Calu3 (cell line): ENCODE measurements around the gene LEMD2. TPM values are rescaled to one million over a fixed set of nuclear protein-coding genes. Genes with fewer than 3 reads are reported as not detected.

ENCODE experiments used
- BruUV-seq: library from RNA; stranded (reverse); fragments of 400-500 nt; replicated peaks from 2 replicates; lab custom pipeline; 2021; lab: Mats Ljungman, UMichigan
- CTCF ChIA-PET: fragments of 300-600 bp; sonication (Branson Sonifier 250); formaldehyde crosslinking; loops from one replicate; lab custom pipeline; 2022; ENCODE audit warnings: antibody characterized with exemption; lab: Charles Lee
- DNase-seq: peaks from one replicate; pipeline ENCODE4 v3.0.0; 2022
- H3K27ac Mint-ChIP-seq: one replicate; pipeline ENCODE4 v1.8.0; 2022; ENCODE audit warnings: mixed read lengths; ENCODE audit not compliant: unreplicated experiment
- H3K27me3 Mint-ChIP-seq: one replicate; pipeline ENCODE4 v1.8.0; 2022; ENCODE audit warnings: mixed read lengths; ENCODE audit not compliant: unreplicated experiment
- H3K36me3 Mint-ChIP-seq: one replicate; pipeline ENCODE4 v1.8.0; 2022; ENCODE audit warnings: mild to moderate bottlenecking, moderate library complexity, mixed read lengths; ENCODE audit not compliant: insufficient read depth, unreplicated experiment
- H3K4me1 Mint-ChIP-seq: one replicate; pipeline ENCODE4 v1.8.0; 2022; ENCODE audit warnings: mild to moderate bottlenecking, low read depth, mixed read lengths; ENCODE audit not compliant: unreplicated experiment
- H3K4me3 Mint-ChIP-seq: one replicate; pipeline ENCODE4 v1.8.0; 2022; ENCODE audit warnings: mild to moderate bottlenecking, low read depth, moderate library complexity, mixed read lengths; ENCODE audit not compliant: unreplicated experiment
- H3K9me3 Mint-ChIP-seq: one replicate; pipeline ENCODE4 v1.8.0; 2022; ENCODE audit warnings: low read depth, mixed read lengths; ENCODE audit not compliant: unreplicated experiment
- CTCF ChIP-seq: fragments of 200-600 bp; IDR thresholded peaks from one replicate; pipeline ENCODE4 v1.8.0; 2022; ENCODE audit warnings: antibody characterized with exemption; ENCODE audit not compliant: unreplicated experiment
- intact Hi-C: fragments of 100-400 bp; cut with micrococcal nuclease; formaldehyde crosslinking; loops from one replicate; pipeline ENCODE4 v1.10.0; 2022; ENCODE audit not compliant: unreplicated experiment
- total RNA-seq: library from RNA; stranded (reverse); gene quantifications from 2 replicates; pipeline ENCODE4 v1.2.3, GENCODE V29; 2022

LEMD2 gene
- total RNA-seq, 1 experiment from 2014 or later = 126 TPM

- intact Hi-C loops = no loop called here
- Mint-ChIP-seq H3K9me3 (no peaks in the 10 kb centered on the region), H3K27me3 (no peaks in the 10 kb centered on the region), H3K27ac (peak overlapping the region; percentile 39), H3K4me1 (peaks cover 37% of the 10 kb centered on the region), H3K4me3 (no peak overlapping the region), H3K36me3 (no peaks in the 10 kb centered on the region)
- no peak for TF ChIP-seq CTCF
- DNase-seq = no peak
- no TSS peak for BruUV-seq
- CTCF ChIA-PET = interaction anchor here (2.3 to 3.1 kb wide), 2 partner anchors 13 to 19 kb away, joined by 12 to 16 read pairs; partner anchors contain the start of gene UQCC2
These were observed 58.3 kb downstream of the LEMD2 start for GRCh38 chr6:33730611-33731010.

- no peak overlapping the region for H3K27ac Mint-ChIP-seq
- H3K27me3 Mint-ChIP-seq = peaks cover 5% of the 10 kb centered on the region
- no peaks in the 10 kb centered on the region for H3K9me3 Mint-ChIP-seq
- peaks cover 37% of the 10 kb centered on the region for H3K4me1 Mint-ChIP-seq
- no peak for DNase-seq
- H3K36me3 Mint-ChIP-seq = no peaks in the 10 kb centered on the region
- TF ChIP-seq CTCF = no peak
- H3K4me3 Mint-ChIP-seq = no peak overlapping the region
- intact Hi-C loops = no loop called here
- CTCF ChIA-PET = no interaction called here
- BruUV-seq = no TSS peak
These were observed 59.9 kb downstream of the LEMD2 start for GRCh38 chr6:33729059-33729458.

- Mint-ChIP-seq H3K27ac (no peak overlapping the region), H3K4me3 (no peak overlapping the region), H3K9me3 (no peaks in the 10 kb centered on the region), H3K4me1 (peaks cover 36% of the 10 kb centered on the region), H3K36me3 (no peaks in the 10 kb centered on the region), H3K27me3 (peaks cover 11% of the 10 kb centered on the region)
- intact Hi-C loops = no loop called here
- DNase-seq = no peak
- no peak for TF ChIP-seq CTCF
- CTCF ChIA-PET = interaction anchor here (1.0 kb wide), 1 partner anchor 17 kb away, joined by 4 read pairs; the partner anchor contains the start of gene UQCC2
- BruUV-seq = no TSS peak
These were observed 60.5 kb downstream of the LEMD2 start for GRCh38 chr6:33728438-33728837.

- H3K9me3 Mint-ChIP-seq = no peaks in the 10 kb centered on the region
- TF ChIP-seq CTCF = no peak
- H3K36me3 Mint-ChIP-seq = no peaks in the 10 kb centered on the region
- peaks cover 31% of the 10 kb centered on the region for H3K4me1 Mint-ChIP-seq
- CTCF ChIA-PET = interaction anchor here (1.0 kb wide), 1 partner anchor 16 kb away, joined by 4 read pairs; the partner anchor contains the start of gene UQCC2
- BruUV-seq = no TSS peak
- no peak for DNase-seq
- intact Hi-C loops = no loop called here
- no peak overlapping the region for H3K27ac Mint-ChIP-seq
- no peak overlapping the region for H3K4me3 Mint-ChIP-seq
- peaks cover 16% of the 10 kb centered on the region for H3K27me3 Mint-ChIP-seq
These were observed 61.0 kb downstream of the LEMD2 start for GRCh38 chr6:33727932-33728331.
